Left kidney (tissue), 8 donors: ENCODE measurements around the gene EML5. TPM values are rescaled to one million over a fixed set of nuclear protein-coding genes. Genes with fewer than 3 reads are reported as not detected.
"Not testable (repeated sequence)": the region's sequence is repeated elsewhere in the genome, so short reads cannot be mapped to it uniquely, and the experiment has no call there.

Source experiments
- DNase-seq: peaks from one replicate; pipeline ENCODE4 v3.0.0-alpha.2; 2013
- long read RNA-seq, 8 donors: transcript quantifications; one replicate each; lab custom pipeline, GENCODE V29; 2026
- polyA plus RNA-seq: library from polyadenylated mRNA; unstranded; fragments of 120-200 nt; gene quantifications from one replicate; pipeline ENCODE4 v1.2.1, GENCODE V29; 2013; ENCODE audit not compliant: insufficient read length

The EML5 gene
- 2.5 TPM for polyA plus RNA-seq
- long read RNA-seq, donor 1, partial matches to known transcripts, result 22 of 22 reads
- long read RNA-seq, donor 1, other reads (novel, unspliced or antisense), result 0 of 22 reads
- long read RNA-seq, donor 2, result 0 reads
- long read RNA-seq, donor 3, result 0 reads
- long read RNA-seq, donor 4, result 0 reads
- long read RNA-seq, donor 5, result 0 reads
- long read RNA-seq, donor 6, result 0 reads
- long read RNA-seq, donor 7, result 0 reads
- long read RNA-seq, donor 8, result 0 reads

DNA sequence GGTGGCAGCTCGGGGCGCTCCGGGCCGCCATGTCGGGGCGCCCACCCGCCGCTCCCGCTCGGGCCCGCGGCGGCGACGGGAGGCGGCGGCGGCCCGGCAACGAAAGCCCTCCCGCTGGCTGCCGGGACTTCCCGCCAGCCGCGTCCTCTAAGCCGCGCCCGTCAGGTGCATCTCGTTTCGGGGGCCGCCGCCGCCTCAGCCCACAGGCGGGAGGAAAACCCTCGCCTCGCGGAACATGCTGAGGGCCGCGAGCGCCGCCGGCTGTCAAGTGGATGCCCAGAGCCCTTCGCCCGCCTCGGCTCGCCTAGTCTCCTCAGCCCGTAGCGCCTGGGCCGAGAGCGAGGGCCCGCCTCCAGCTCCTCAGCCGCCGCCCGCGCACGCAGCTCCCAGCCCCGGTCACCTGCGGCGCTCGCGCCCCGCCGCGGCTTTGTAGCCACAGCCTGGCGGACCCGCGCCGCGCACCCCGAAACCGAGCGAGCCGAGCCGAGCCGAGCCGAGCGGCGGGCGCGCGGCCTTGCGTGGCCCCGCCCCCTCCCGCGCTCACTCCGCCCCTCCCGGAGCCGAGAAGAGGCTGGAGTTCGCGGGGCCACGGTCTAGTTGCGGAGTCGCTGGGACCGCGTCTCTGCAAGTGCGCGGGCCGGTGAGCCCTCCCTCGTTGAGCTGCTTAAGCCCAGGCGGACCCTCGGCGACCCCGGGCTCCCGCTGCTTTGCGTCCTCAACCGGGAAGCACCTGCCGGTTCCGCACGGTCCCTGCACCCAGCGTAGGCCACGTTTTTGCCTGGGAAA lies at the start of gene EML5:
Gene EML5 (minus strand): TSS at position 481 of the 786 bp plus-strand sequence. CDS start 450 bp downstream, at position 31.
- DNase-seq, result peak; percentile 79

DNA sequence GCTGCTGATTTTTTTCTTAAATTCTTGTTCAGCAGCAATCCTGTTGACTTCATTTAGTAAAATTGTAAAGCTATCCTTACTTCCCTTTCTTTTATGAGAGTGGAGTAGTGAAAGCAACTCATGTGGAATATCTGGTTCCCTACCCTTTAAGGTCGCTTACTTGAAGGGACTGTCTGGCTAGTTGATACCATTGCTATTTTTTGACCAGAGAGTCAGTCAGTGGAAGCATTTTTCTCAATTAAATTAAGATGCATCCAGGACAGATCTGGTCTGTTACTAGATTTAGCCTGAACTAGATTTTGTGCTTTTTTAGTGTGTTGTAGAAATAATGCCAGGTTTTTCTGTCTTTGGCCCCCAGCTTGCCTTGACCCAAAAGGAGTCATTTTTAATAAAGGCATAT lies 49.7 kb upstream of the EML5 start:
- DNase-seq, result no peak

GRCh38 chr14:88841741-88842140 lies 49.0 kb upstream of the EML5 start:
- no peak for DNase-seq

DNA sequence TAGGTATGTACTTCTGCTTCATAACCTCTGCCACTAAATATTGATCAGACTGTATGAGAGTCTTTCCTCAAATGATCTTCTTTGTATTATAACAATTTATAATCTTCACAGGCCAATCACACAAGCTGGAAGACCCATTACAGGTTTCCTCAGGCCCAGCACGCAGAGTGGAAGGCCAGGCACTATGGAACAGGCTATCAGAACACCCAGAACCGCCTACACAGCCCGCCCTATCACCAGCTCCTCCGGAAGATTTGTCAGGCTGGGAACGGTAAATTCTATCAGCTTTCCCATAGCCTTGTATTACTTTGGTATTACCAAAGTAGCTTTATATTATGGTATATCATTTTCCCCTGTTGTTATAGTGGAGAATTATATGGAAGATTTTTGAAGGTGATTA lies 48.2 kb upstream of the EML5 start:
- DNase-seq, result no peak

- no peak for DNase-seq
Observed at GRCh38 chr14:88838015-88838414, 45.3 kb upstream of the EML5 start.

GRCh38 chr14:88837495-88837894 lies 44.7 kb upstream of the EML5 start:
- DNase-seq, result no peak

DNA sequence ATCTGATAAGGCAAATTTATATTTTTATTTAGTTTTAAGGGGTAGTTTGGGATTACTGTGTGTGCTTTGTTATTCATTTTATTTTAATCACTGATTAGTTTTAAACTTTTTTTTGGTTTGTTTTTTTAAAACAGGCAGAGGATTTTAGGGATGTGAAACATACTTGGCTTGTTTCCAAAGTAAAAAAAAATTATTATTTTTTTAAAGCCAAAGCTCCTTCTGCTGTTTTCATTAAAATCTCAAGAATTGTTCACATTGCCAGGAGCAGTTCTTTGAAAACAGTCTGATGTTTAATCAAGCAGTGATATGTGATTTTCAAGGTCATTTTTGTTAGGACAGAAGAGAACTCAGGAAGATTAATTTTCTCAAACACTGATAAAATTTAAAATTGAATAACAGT lies 42.9 kb upstream of the EML5 start:
- DNase-seq, result no peak

GRCh38 chr14:88834883-88835431 lies 42.2 kb upstream of the EML5 start:
- DNase-seq, result no peak

DNA sequence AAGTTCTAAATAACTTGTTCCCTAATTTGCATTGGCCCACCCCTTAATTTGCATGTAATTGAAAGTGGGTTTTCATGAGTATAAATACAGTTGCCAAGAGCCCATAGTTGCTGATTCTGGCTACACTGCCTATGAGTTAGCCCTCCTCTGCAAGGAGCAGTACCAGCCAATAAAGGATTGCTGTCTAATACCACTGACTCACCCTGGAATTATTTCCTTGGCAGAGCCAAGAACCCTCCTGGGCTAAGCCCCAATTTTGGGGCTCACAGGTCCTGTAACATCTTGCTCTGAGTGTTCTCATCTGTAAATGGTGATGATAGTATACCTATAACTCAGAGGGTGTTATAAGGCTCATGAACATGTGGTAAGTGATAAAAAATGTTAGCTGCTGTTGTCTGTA lies 38.5 kb upstream of the EML5 start:
- no peak for DNase-seq

DNA sequence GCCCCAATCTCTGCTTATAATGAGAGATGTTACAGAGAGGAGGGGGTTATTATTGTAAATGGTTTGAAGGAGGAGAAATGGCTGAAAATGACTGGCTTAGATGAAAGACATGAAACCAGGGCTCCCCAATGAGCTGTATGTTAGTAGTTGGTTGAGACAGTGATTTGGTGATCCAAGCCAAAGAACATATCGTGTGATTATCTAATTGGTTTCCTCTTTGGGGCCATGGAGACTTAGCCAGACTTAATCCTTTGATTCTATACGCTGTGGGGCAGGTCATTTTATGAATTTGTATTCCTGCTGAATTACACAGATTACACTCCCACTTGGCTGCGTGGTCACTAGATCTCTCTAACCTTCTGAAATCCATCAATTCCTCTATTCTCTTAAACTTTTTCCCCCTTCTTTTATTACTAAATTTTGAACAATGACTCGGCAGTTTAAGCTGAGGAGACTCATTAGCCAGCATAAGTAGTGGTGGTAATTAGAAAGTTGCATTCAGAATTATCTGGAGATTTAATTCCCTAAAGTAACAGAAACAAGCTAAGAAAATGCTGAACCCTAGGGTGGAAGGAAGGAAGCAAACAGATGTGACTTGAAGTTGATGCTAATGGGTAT lies 37.0 kb upstream of the EML5 start:
- DNase-seq, result no peak

- DNase-seq, result no peak
Observed at GRCh38 chr14:88829188-88829587, 36.4 kb upstream of the EML5 start.

GRCh38 chr14:88825503-88825902 lies 32.8 kb upstream of the EML5 start:
- no peak for DNase-seq

DNA sequence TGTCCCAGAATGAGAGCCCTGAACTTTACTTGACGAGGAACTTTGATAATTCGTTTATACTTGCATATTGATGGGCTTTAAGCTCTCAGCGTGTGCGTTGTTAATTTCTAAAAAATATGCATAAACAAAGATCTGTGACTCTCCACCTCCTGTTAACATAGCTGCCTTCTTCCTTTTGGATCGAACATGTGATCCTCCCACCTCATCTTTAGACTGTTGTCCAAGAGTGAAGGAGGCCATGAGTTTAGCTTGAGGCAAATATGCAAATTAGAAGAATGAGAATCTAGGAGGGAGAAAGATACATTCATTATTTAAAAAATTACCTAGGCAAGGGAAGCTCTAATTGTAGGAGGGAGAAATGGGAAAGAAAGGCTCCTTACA lies 32.3 kb upstream of the EML5 start:
- peak; percentile 8 for DNase-seq

- DNase-seq, result peak; percentile 88
Observed at GRCh38 chr14:88824314-88825077, 31.7 kb upstream of the EML5 start, which contains the start of gene TTC8. Gene TTC8 (plus strand): TSS chr14:88824651. CDS start chr14:88824708, 57 bp downstream.

DNA sequence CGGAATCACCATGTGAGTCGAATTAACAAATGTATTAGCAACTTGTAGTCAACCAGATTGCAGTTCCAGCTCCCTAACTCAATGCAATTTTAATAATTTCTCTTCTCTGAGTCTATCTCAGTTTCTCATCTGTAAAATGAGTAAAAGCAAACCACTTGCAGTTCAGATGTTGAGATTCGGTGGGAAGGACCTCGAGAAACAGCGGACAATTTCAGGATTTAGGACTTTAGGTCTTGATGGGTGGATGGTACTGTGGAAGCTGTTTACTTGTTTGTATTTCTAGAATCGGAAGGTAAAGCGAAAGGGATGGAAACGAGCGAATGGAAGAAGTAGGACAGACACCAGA lies 31.2 kb upstream of the EML5 start:
- DNase-seq, result no peak

GRCh38 chr14:88821888-88822287 lies 29.1 kb upstream of the EML5 start:
- no peak for DNase-seq

DNA sequence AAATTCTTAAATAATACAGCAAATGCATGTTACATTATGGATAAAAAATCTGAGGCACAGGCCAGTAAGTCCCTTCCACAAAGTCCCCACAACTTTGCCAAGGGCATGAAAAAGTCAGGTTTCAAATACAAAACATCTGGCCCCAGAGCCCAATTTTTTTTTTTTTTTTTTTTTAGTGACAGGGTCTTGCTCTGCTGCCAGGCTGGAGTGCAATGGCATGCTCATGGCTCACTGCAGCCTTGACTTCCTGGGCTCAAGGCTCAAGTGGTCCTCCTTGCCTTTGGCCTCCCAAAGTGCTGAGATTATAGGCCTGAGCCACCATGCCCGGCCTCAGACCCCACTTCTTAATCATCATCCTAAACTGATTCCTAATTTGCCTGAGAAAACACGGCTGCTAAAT lies 28.6 kb upstream of the EML5 start:
- DNase-seq, result no peak

DNA sequence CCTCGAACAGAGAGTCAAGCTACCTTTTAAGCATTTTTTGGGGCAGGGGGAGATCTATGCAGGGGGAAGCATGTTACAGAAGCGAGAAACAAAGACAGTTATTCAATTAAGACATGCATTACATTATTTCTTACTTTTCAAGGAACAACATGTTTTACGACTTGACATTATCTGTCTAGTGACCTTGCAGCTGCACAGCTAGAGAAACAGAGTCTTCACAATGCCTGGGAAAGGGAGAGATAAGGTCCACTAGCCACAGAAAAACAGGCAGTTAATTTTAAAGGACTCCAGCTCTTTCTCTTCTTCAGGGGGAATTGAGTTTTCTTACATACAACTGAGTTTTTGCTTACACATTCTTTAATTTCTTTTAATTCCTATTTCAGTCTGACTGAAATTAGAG lies 26.9 kb upstream of the EML5 start:
- DNase-seq, result not testable (repeated sequence)

DNA sequence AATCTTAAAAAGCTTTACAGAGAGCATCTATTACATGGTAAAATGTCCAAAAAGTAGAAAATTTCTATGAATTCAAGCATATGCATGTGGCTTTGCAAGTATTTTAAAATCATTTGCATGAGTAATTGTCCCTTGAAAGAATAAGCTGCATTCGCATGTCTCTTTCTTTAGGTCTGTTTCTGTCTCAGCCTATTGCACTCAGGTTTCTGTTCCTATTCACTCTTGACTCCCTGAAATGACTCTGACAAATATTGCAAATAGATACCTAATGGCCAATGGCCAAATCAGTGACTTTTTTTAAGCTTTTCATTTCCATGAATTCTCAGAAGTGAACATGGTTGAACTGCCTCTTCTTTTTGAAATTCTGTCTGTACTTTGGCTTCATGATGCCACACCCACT lies 25.3 kb upstream of the EML5 start:
- DNase-seq, result no peak

- DNase-seq, result no peak
Observed at GRCh38 chr14:88815980-88816379, 23.2 kb upstream of the EML5 start.

DNA sequence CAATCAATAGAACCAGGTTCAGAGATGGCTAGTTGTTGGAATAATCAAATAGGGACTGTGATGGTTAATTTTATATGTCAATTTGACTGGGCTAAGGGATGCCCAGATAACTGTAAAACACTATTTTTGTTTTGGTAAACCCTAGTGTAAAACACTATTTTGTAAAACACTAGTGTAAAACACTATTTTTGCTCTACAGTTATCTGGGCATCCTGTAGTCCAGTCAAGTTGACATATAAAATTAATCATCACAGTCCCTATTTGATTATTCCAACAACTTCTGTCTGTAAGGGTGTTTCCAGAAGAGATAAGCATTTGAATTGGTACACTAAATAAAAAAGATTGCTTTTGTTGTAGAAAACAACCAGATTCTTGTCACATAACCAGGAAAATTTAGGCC lies 15.6 kb upstream of the EML5 start:
- no peak for DNase-seq

DNA sequence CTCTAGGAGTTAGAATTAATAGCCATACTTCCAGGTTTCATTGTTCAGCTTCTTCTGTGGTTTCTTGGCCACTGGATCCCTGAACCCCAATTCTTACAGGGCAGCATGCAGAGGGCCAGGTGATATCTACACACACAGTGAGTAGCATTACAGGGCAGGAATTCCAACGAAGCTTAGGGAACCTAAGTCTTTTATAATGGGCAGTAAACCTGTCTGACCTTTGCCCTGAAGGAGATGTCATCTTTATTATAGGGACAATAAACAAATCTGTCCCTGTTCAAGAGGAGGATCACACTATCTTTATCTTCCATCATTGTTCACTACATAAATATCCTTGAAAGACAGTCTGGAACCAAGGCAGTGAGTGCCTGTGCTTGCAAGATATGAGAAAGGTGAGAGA lies 11.7 kb upstream of the EML5 start:
- DNase-seq, result no peak
